HG02970 (cell line): Measurements from ENCODE around the gene SLC13A4.
A peak's percentile ranks its signal among the peaks of the same experiment; 100 is the strongest.
"Not testable (repeated sequence)": the region's sequence is repeated elsewhere in the genome, so short reads cannot be mapped to it uniquely, and the experiment has no call there.

ENCODE experiments used
- ATAC-seq: cut with Tn5 transposase; IDR thresholded peaks from one replicate; pipeline ENCODE4 v1.9.1; 2021; ENCODE audit warnings: mild to moderate bottlenecking, moderate library complexity, moderate number of reproducible peaks; ENCODE audit not compliant: unreplicated experiment, low FRiP score

SLC13A4 gene

GRCh38 chr7:135667626-135668025 lies 60.4 kb downstream of the SLC13A4 start:
- ATAC-seq = not testable (repeated sequence)

- ATAC-seq = no peak
These were observed 61.1 kb downstream of the SLC13A4 start for GRCh38 chr7:135666846-135667245.

- no peak for ATAC-seq
These were observed 61.8 kb downstream of the SLC13A4 start for GRCh38 chr7:135666156-135666555.

GRCh38 chr7:135665042-135665441 lies 62.9 kb downstream of the SLC13A4 start:
- no peak for ATAC-seq

- ATAC-seq = no peak
These were observed 63.9 kb downstream of the SLC13A4 start for GRCh38 chr7:135664046-135664589.

GRCh38 chr7:135662373-135663114 lies 65.4 kb downstream of the SLC13A4 start, which contains the start of gene STMP1:
TSS of gene STMP1 (plus strand) at chr7:135662514.
- ATAC-seq = peak; percentile 99

GRCh38 chr7:135662123-135662372 lies 65.9 kb downstream of the SLC13A4 start:
- no peak for ATAC-seq

GRCh38 chr7:135661311-135662122 lies 66.5 kb downstream of the SLC13A4 start:
- ATAC-seq = no peak

- ATAC-seq = no peak
These were observed 68.7 kb downstream of the SLC13A4 start for GRCh38 chr7:135659159-135659846.

- ATAC-seq = no peak
These were observed 69.4 kb downstream of the SLC13A4 start for GRCh38 chr7:135658564-135658963.

- ATAC-seq = no peak
These were observed 74.5 kb downstream of the SLC13A4 start for GRCh38 chr7:135653340-135654080.

- ATAC-seq = no peak
These were observed 77.0 kb downstream of the SLC13A4 start for GRCh38 chr7:135650831-135651573.

- no peak for ATAC-seq
These were observed 79.8 kb downstream of the SLC13A4 start for GRCh38 chr7:135648235-135648634.

GRCh38 chr7:135647755-135648154 lies 80.2 kb downstream of the SLC13A4 start:
- ATAC-seq = no peak

- no peak for ATAC-seq
These were observed 82.6 kb downstream of the SLC13A4 start for GRCh38 chr7:135645296-135645904.

- ATAC-seq = no peak
These were observed 83.3 kb downstream of the SLC13A4 start for GRCh38 chr7:135644729-135645128.

- ATAC-seq = no peak
These were observed 83.8 kb downstream of the SLC13A4 start for GRCh38 chr7:135644154-135644553.

- not testable (repeated sequence) for ATAC-seq
These were observed 88.3 kb downstream of the SLC13A4 start for GRCh38 chr7:135639690-135640089.

- no peak for ATAC-seq
These were observed 93.7 kb downstream of the SLC13A4 start for GRCh38 chr7:135634191-135634878.
